Activated CD4-positive, alpha-beta memory T cell treated with anti-CD3 and anti-CD28 coated beads for 36 hours (primary cell): ENCODE results near the gene BRCA1. TPM values are rescaled to one million over a fixed set of nuclear protein-coding genes. Genes with fewer than 3 reads are reported as not detected.
A peak's percentile ranks its signal among the peaks of the same experiment; 100 is the strongest.

ENCODE experiments used
- CTCF ChIA-PET: fragments of 350-600 bp; sonication (Branson Sonifier 250); formaldehyde crosslinking; loops from one replicate; lab custom pipeline; 2021; ENCODE audit warnings: antibody characterized with exemption, inconsistent platforms; lab: Charles Lee
- POLR2A ChIA-PET: fragments of 350-600 bp; sonication (Branson Sonifier 250); formaldehyde crosslinking; loops from one replicate; lab custom pipeline; 2021; ENCODE audit warnings: antibody characterized with exemption; lab: Charles Lee
- DNase-seq: peaks from one replicate; pipeline ENCODE4 v3.0.0-alpha.2; 2020
- H3K27ac Mint-ChIP-seq: one replicate; pipeline ENCODE4 v1.8.0; 2021; ENCODE audit warnings: mixed read lengths
- H3K27me3 Mint-ChIP-seq: one replicate; pipeline ENCODE4 v1.8.0; 2021; ENCODE audit warnings: mixed read lengths
- H3K36me3 Mint-ChIP-seq: one replicate; pipeline ENCODE4 v1.8.0; 2021; ENCODE audit warnings: mixed read lengths
- H3K4me1 Mint-ChIP-seq: one replicate; pipeline ENCODE4 v1.8.0; 2021; ENCODE audit warnings: low read depth, mixed read lengths
- H3K4me3 Mint-ChIP-seq: one replicate; pipeline ENCODE4 v1.8.0; 2021; ENCODE audit warnings: mild to moderate bottlenecking, mixed read lengths
- H3K9me3 Mint-ChIP-seq: one replicate; pipeline ENCODE4 v1.8.0; 2021; ENCODE audit warnings: mixed read lengths
- intact Hi-C: fragments of 100-400 bp; cut with micrococcal nuclease; formaldehyde crosslinking; loops from one replicate; pipeline ENCODE4 v1.15.1; 2023
- total RNA-seq, 2 experiments: library from RNA; stranded (reverse); gene quantifications; one replicate each; pipeline ENCODE4 v1.2.3, GENCODE V29; 2021

Gene BRCA1
- total RNA-seq, 2 experiments from 2014 or later = 92.8 to 103 TPM

GRCh38 chr17:43019418-43019817, 105.7 kb downstream of the BRCA1 start:
- H3K27me3 Mint-ChIP-seq = no peaks in the 10 kb centered on the region
- no peak overlapping the region for H3K4me3 Mint-ChIP-seq
- DNase-seq = no peak
- intact Hi-C loops = no loop called here
- H3K27ac Mint-ChIP-seq = no peak overlapping the region
- no peaks in the 10 kb centered on the region for H3K9me3 Mint-ChIP-seq
- ChIA-PET POLR2A (interaction anchor here (1.6 kb wide), 1 partner anchor 21 kb away, joined by 7 read pairs; the partner anchor contains the start of gene RPL27), CTCF (interaction anchor here (1.0 kb wide), 1 partner anchor 13 kb away, joined by 5 read pairs; the partner anchor contains the start of gene IFI35)
- peaks cover under 1% of the 10 kb centered on the region for H3K36me3 Mint-ChIP-seq
- peaks cover 26% of the 10 kb centered on the region for H3K4me1 Mint-ChIP-seq

- Mint-ChIP-seq H3K27me3 (no peaks in the 10 kb centered on the region), H3K4me1 (peaks cover 23% of the 10 kb centered on the region), H3K9me3 (no peaks in the 10 kb centered on the region), H3K4me3 (no peak overlapping the region), H3K27ac (no peak overlapping the region), H3K36me3 (peaks cover 4% of the 10 kb centered on the region)
- ChIA-PET POLR2A (interaction anchor here (1.6 kb wide), 1 partner anchor 21 kb away, joined by 7 read pairs; the partner anchor contains the start of gene RPL27), CTCF (interaction anchor here (1.0 kb wide), 1 partner anchor 12 kb away, joined by 5 read pairs; the partner anchor contains the start of gene IFI35)
- intact Hi-C loops = no loop called here
- DNase-seq = no peak
These were observed 106.2 kb downstream of the BRCA1 start for GRCh38 chr17:43018932-43019331.

- no peaks in the 10 kb centered on the region for H3K27me3 Mint-ChIP-seq
- no peaks in the 10 kb centered on the region for H3K9me3 Mint-ChIP-seq
- H3K4me1 Mint-ChIP-seq = peaks cover 23% of the 10 kb centered on the region
- H3K4me3 Mint-ChIP-seq = no peak overlapping the region
- DNase-seq = peak; percentile 31
- intact Hi-C loops = no loop called here
- H3K36me3 Mint-ChIP-seq = peaks cover 8% of the 10 kb centered on the region
- CTCF ChIA-PET = no interaction called here
- POLR2A ChIA-PET = interaction anchor here (0.6 to 1.6 kb wide), 3 partner anchors 9 to 20 kb away, joined by 3 to 7 read pairs (median 4); partner anchors contain the start of gene RPL27
- H3K27ac Mint-ChIP-seq = no peak overlapping the region
These were observed 106.9 kb downstream of the BRCA1 start for GRCh38 chr17:43018008-43018853.

GRCh38 chr17:43016216-43016615, 108.9 kb downstream of the BRCA1 start:
- intact Hi-C loops = no loop called here
- CTCF ChIA-PET = interaction anchor here (0.6 kb wide), 1 partner anchor 1354 kb away, joined by 3 read pairs; no protein-coding TSS in a partner anchor
- Mint-ChIP-seq H3K9me3 (no peaks in the 10 kb centered on the region), H3K27ac (no peak overlapping the region), H3K36me3 (peaks cover 14% of the 10 kb centered on the region), H3K27me3 (no peaks in the 10 kb centered on the region), H3K4me1 (peaks cover 22% of the 10 kb centered on the region), H3K4me3 (no peak overlapping the region)
- DNase-seq = no peak
- POLR2A ChIA-PET = no interaction called here

DNA sequence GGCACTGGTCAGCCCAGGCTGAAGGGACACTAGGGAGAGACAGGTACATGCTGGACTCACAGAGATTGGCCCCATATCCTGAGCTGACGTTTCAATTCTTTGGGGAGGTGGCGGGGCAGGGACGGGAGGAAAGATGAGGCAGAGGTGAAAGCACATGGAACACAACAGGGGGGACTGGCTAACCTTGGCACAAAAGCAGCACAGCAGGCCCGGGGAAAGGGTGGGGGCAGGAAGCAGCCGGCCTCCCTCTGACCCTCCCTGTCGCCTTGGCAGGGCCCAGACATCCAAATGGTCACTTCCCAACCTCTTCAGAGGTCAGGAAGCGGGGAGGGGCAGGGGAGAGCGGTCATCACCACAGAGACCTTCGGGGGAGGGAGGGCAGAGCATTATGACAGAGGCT, 109.6 kb downstream of the BRCA1 start:
- Mint-ChIP-seq H3K36me3 (peaks cover 14% of the 10 kb centered on the region), H3K4me1 (peaks cover 21% of the 10 kb centered on the region), H3K9me3 (no peaks in the 10 kb centered on the region), H3K27ac (peak overlapping the region; percentile 56), H3K4me3 (no peak overlapping the region), H3K27me3 (no peaks in the 10 kb centered on the region)
- ChIA-PET CTCF (interaction anchor here (0.6 to 1.1 kb wide), 2 partner anchors 9 to 1353 kb away, joined by 3 to 4 read pairs; partner anchors contain the start of gene IFI35), POLR2A (interaction anchor here (0.7 kb wide), 1 partner anchor 62 kb away, joined by 3 read pairs; no protein-coding TSS in a partner anchor)
- no peak for DNase-seq
- intact Hi-C loops = no loop called here

DNA sequence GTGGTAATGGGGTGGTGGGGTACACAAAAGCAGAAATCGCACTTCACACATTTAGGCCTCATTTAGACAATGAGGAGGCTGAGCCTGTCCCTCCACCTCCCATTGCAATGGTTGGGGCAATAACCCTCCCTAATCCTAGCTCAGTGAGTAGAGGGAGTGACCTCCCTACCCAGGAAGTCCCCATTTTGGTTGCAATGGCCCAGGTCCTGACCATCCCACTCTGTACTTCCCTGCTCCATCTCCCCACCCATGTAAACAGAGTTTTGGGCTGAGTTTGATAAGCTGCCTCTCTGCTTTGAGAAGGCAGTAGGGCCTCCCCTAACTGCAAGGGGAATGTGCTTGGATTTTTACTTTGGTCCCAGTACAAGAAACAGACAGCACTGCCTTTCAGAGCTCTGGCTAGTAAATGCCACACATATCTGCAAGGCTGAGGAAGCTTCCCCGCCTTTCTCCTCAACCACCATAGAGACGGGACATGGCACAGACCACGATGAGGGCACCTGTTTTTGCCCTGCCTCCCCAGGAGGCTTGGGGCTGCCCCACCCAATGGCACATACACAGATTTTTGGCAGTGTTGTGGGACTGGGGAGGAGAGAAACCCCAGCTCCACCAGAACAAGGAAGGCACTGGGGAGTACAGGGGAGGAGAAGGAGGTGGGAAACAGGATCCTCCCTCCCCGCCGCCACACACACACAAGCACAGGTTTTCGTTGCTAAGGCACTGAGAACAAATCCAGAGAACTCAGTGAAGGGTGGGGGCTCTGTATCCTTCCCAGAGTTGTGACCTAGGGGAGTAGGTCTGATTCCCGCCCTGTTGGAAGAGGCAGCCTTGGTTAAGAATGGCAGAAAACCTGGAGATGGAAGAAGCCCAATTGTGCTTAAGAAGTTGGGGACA, 110.3 kb downstream of the BRCA1 start:
- Mint-ChIP-seq H3K36me3 (peaks cover 14% of the 10 kb centered on the region), H3K4me1 (peaks cover 20% of the 10 kb centered on the region), H3K4me3 (no peak overlapping the region), H3K9me3 (no peaks in the 10 kb centered on the region), H3K27me3 (no peaks in the 10 kb centered on the region), H3K27ac (peak overlapping the region; percentile 56)
- ChIA-PET POLR2A (interaction anchor here (0.6 to 0.7 kb wide), 2 partner anchors 62 to 1005 kb away, joined by 3 read pairs; no protein-coding TSS in a partner anchor), CTCF (interaction anchor here (0.6 to 1.1 kb wide), 3 partner anchors 9 to 358 kb away, joined by 3 to 4 read pairs (median 3); partner anchors contain the start of gene IFI35)
- no peak for DNase-seq
- intact Hi-C loops = no loop called here

DNA sequence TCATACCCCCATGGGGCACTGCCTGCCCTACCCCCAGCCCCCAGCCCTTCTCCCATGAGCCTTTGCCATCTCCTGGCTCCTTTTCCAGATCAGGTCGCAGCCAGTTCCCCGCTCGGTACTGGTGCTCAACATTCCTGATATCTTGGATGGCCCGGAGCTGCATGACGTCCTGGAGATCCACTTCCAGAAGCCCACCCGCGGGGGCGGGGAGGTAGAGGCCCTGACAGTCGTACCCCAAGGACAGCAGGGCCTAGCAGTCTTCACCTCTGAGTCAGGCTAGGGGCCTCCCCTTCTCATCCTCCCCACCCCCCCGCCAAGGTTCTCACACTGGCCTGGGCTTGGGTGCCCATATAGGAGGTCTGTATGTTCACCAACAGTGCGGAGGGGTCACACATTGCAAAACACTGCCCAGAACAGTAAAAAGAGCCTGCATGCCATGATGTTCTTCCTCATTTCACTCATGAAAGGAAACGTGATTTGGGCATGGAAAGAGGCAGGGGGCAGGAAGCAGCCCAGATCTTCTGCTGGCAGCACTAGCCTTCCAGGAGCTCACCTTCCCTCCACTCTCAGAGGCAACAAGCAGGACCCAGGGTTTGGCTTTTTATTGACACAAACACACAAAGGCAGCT, 111.0 kb downstream of the BRCA1 start:
- DNase-seq = no peak
- no peaks in the 10 kb centered on the region for H3K27me3 Mint-ChIP-seq
- H3K4me3 Mint-ChIP-seq = no peak overlapping the region
- ChIA-PET CTCF (interaction anchor here (0.6 to 1.1 kb wide), 2 partner anchors 8 to 10 kb away, joined by 3 to 4 read pairs; partner anchors contain the start of gene IFI35), POLR2A (interaction anchor here (0.6 to 2.7 kb wide), 2 partner anchors 15 to 1004 kb away, joined by 3 to 14 read pairs; partner anchors contain the start of gene RPL27)
- H3K27ac Mint-ChIP-seq = no peak overlapping the region
- peaks cover 14% of the 10 kb centered on the region for H3K4me1 Mint-ChIP-seq
- intact Hi-C loops = no loop called here
- H3K9me3 Mint-ChIP-seq = no peaks in the 10 kb centered on the region
- H3K36me3 Mint-ChIP-seq = peaks cover 14% of the 10 kb centered on the region

GRCh38 chr17:43013296-43013695, 111.9 kb downstream of the BRCA1 start:
- Mint-ChIP-seq H3K9me3 (no peaks in the 10 kb centered on the region), H3K27ac (no peak overlapping the region), H3K4me1 (peaks cover 8% of the 10 kb centered on the region), H3K36me3 (peaks cover 14% of the 10 kb centered on the region), H3K27me3 (no peaks in the 10 kb centered on the region), H3K4me3 (no peak overlapping the region)
- ChIA-PET CTCF (no interaction called here), POLR2A (interaction anchor here (2.7 kb wide), 1 partner anchor 15 kb away, joined by 14 read pairs; the partner anchor contains the start of gene RPL27)
- no peak for DNase-seq
- intact Hi-C loops = no loop called here

DNA sequence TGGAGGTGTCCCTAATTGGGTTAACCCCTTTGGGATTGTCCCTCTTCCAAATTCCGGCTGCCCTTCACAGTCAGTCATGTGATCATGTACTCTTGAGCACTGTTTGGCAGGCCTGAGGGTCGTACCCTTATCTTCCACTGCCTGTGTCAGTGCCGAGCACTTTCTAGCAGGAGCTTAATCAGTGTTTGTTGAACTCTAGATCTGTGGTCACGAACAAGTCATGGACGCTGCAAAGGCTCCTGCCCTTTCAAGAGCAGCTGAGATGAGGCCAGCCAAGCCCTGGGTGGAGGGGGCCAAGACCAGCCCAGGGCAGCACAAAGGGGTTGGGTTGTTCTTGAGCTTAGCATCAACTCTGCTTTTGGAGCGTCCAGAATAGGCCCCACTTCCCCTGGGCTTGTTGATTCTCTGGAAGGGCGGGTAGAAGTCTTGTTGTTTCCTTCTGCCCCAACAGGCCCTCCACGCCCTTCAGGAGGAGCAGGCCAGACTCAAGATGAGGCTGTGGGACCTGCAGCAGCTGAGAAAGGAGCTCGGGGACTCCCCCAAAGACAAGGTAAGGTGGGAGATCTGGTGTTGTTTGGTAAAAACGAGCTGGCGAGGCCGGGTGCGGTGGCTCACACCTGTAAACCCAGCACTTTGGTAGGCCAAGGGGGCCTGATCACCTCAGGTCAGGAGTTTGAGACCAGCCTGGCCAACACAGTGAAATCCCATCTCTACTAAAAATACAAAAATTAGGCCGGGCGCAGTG, 113.3 kb downstream of the BRCA1 start:
- peaks cover 10% of the 10 kb centered on the region for H3K4me1 Mint-ChIP-seq
- intact Hi-C loops = no loop called here
- no peak overlapping the region for H3K4me3 Mint-ChIP-seq
- H3K9me3 Mint-ChIP-seq = no peaks in the 10 kb centered on the region
- no peaks in the 10 kb centered on the region for H3K27me3 Mint-ChIP-seq
- ChIA-PET CTCF (interaction anchor here (1.0 kb wide), 1 partner anchor 14 kb away, joined by 4 read pairs; the partner anchor contains the start of gene RPL27), POLR2A (interaction anchor here (1.3 to 2.7 kb wide), 4 partner anchors 8 to 304 kb away, joined by 3 to 14 read pairs (median 4); partner anchors contain the start of gene RPL27)
- no peak overlapping the region for H3K27ac Mint-ChIP-seq
- H3K36me3 Mint-ChIP-seq = peaks cover 15% of the 10 kb centered on the region
- DNase-seq = no peak

DNA sequence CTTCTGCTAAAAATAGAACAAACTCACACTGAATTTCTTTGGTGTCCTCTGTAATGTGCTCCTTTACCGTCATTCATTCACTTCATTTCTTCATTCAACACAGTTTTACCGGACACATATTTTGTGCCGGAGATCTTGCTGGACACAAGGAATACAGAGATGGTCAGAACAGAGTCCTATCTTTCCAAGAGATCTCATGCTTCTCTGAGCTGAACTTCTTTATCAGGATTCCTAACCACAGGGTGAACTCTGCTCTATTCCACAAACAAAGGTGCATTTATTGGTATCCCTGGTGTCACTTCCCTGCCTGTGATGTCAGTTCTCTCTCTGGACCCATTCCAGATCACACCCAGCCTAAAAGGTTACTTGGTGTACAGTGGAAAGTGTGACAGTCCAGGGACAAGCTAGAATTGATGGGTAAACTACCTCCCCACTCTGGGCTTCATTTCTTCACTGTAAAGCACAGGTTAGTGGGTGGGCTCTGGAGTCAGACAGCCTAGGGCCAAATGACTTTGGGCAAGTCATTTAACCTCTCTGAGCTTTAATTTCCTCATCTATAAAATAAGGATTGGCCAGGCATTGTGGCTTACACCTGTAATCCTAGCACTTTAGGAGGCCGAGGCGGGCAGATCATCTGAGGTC, 114.4 kb downstream of the BRCA1 start:
- no peak overlapping the region for H3K27ac Mint-ChIP-seq
- ChIA-PET POLR2A (interaction anchor here (0.8 to 1.6 kb wide), 2 partner anchors 12 to 305 kb away, joined by 3 to 4 read pairs; partner anchors contain the start of gene RPL27), CTCF (interaction anchor here (0.6 to 1.4 kb wide), 2 partner anchors 13 to 432 kb away, joined by 3 to 6 read pairs; partner anchors contain the start of gene RPL27)
- H3K4me1 Mint-ChIP-seq = peaks cover 15% of the 10 kb centered on the region
- no peak overlapping the region for H3K4me3 Mint-ChIP-seq
- H3K9me3 Mint-ChIP-seq = no peaks in the 10 kb centered on the region
- intact Hi-C loops = no loop called here
- DNase-seq = no peak
- H3K27me3 Mint-ChIP-seq = no peaks in the 10 kb centered on the region
- H3K36me3 Mint-ChIP-seq = peaks cover 20% of the 10 kb centered on the region
